Measurements from ENCODE around the gene SORCS1.

SORCS1 gene

GRCh38 chr10:106919871-106920282, 244.6 kb downstream of the SORCS1 start:
- Histone ChIP-seq H3K27me3 (ENCODE audit: control insufficient read depth in 5 of 5, insufficient read depth in 4 of 5, low read length in 5 of 5) (no peaks in the 10 kb centered on the region), H3K4me1 (ENCODE audit: control insufficient read depth in 5 of 5, insufficient read depth in 5 of 5, low read length in 5 of 5) (no peaks in the 10 kb centered on the region), H3K36me3 (ENCODE audit: control insufficient read depth in 5 of 5, insufficient read depth in 5 of 5, low read length in 5 of 5) (no peaks in the 10 kb centered on the region), H3K9ac (ENCODE audit: low read length in 5 of 5) (no peak overlapping the region), H3K9me3 (ENCODE audit: control insufficient read depth in 5 of 5, low read length in 5 of 5) (no peaks in the 10 kb centered on the region), H3K27ac (ENCODE audit: low read depth, low read length) (no peak overlapping the region), H3K4me3 (ENCODE audit: low read depth in 1 of 5, low read length in 5 of 5) (no peak overlapping the region)

GRCh38 chr10:106917452-106918055, 247.0 kb downstream of the SORCS1 start:
- Histone ChIP-seq H3K27me3 (ENCODE audit: control insufficient read depth in 5 of 5, insufficient read depth in 4 of 5, low read length in 5 of 5) (no peaks in the 10 kb centered on the region), H3K9me3 (ENCODE audit: control insufficient read depth in 5 of 5, low read length in 5 of 5) (no peaks in the 10 kb centered on the region), H3K27ac (ENCODE audit: low read depth, low read length) (no peak overlapping the region), H3K9ac (ENCODE audit: low read length in 5 of 5) (no peak overlapping the region), H3K4me3 (ENCODE audit: low read depth in 1 of 5, low read length in 5 of 5) (no peak overlapping the region), H3K4me1 (ENCODE audit: control insufficient read depth in 5 of 5, insufficient read depth in 5 of 5, low read length in 5 of 5) (no peaks in the 10 kb centered on the region), H3K36me3 (ENCODE audit: control insufficient read depth in 5 of 5, insufficient read depth in 5 of 5, low read length in 5 of 5) (no peaks in the 10 kb centered on the region)

GRCh38 chr10:106914016-106914415, 250.5 kb downstream of the SORCS1 start:
- Histone ChIP-seq H3K27me3 (ENCODE audit: control insufficient read depth in 5 of 5, insufficient read depth in 4 of 5, low read length in 5 of 5) (peaks cover 0 to 1% (median 0%) of the 10 kb centered on the region in 5 donors), H3K4me3 (ENCODE audit: low read depth in 1 of 5, low read length in 5 of 5) (no peak overlapping the region), H3K36me3 (ENCODE audit: control insufficient read depth in 5 of 5, insufficient read depth in 5 of 5, low read length in 5 of 5) (no peaks in the 10 kb centered on the region), H3K9ac (ENCODE audit: low read length in 5 of 5) (no peak overlapping the region), H3K4me1 (ENCODE audit: control insufficient read depth in 5 of 5, insufficient read depth in 5 of 5, low read length in 5 of 5) (no peaks in the 10 kb centered on the region), H3K27ac (ENCODE audit: low read depth, low read length) (no peak overlapping the region), H3K9me3 (ENCODE audit: control insufficient read depth in 5 of 5, low read length in 5 of 5) (no peaks in the 10 kb centered on the region)

- no peaks in the 10 kb centered on the region for H3K36me3 ChIP-seq (ENCODE audit: control insufficient read depth in 5 of 5, insufficient read depth in 5 of 5, low read length in 5 of 5)
These were observed 251.2 kb downstream of the SORCS1 start for GRCh38 chr10:106913348-106913747.

GRCh38 chr10:106911096-106911495, 253.4 kb downstream of the SORCS1 start:
- Histone ChIP-seq H3K9ac (ENCODE audit: low read length in 5 of 5) (no peak overlapping the region), H3K36me3 (ENCODE audit: control insufficient read depth in 5 of 5, insufficient read depth in 5 of 5, low read length in 5 of 5) (no peaks in the 10 kb centered on the region), H3K4me3 (ENCODE audit: low read depth in 1 of 5, low read length in 5 of 5) (no peak overlapping the region), H3K9me3 (ENCODE audit: control insufficient read depth in 5 of 5, low read length in 5 of 5) (no peaks in the 10 kb centered on the region), H3K27me3 (ENCODE audit: control insufficient read depth in 5 of 5, insufficient read depth in 4 of 5, low read length in 5 of 5) (peaks cover 0 to 5% (median 0%) of the 10 kb centered on the region in 5 donors), H3K27ac (ENCODE audit: low read depth, low read length) (no peak overlapping the region), H3K4me1 (ENCODE audit: control insufficient read depth in 5 of 5, insufficient read depth in 5 of 5, low read length in 5 of 5) (no peaks in the 10 kb centered on the region)

More at GRCh38 chr10:106913348-106913747, 251.2 kb downstream of the SORCS1 start:
- H3K4me1 ChIP-seq (ENCODE audit: control insufficient read depth in 5 of 5, insufficient read depth in 5 of 5, low read length in 5 of 5): no peaks in the 10 kb centered on the region
- no peaks in the 10 kb centered on the region for H3K9me3 ChIP-seq (ENCODE audit: control insufficient read depth in 5 of 5, low read length in 5 of 5)
- no peak overlapping the region for H3K9ac ChIP-seq (ENCODE audit: low read length in 5 of 5)
- peaks cover 0 to 3% (median 0%) of the 10 kb centered on the region in 5 donors for H3K27me3 ChIP-seq (ENCODE audit: control insufficient read depth in 5 of 5, insufficient read depth in 4 of 5, low read length in 5 of 5)
- H3K4me3 ChIP-seq (ENCODE audit: low read depth in 1 of 5, low read length in 5 of 5): no peak overlapping the region
- H3K27ac ChIP-seq (ENCODE audit: low read depth, low read length): no peak overlapping the region

- Histone ChIP-seq H3K27ac (ENCODE audit: low read depth, low read length) (no peak overlapping the region), H3K36me3 (ENCODE audit: control insufficient read depth in 5 of 5, insufficient read depth in 5 of 5, low read length in 5 of 5) (no peaks in the 10 kb centered on the region), H3K4me1 (ENCODE audit: control insufficient read depth in 5 of 5, insufficient read depth in 5 of 5, low read length in 5 of 5) (no peaks in the 10 kb centered on the region), H3K9me3 (ENCODE audit: control insufficient read depth in 5 of 5, low read length in 5 of 5) (no peaks in the 10 kb centered on the region), H3K4me3 (ENCODE audit: low read depth in 1 of 5, low read length in 5 of 5) (no peak overlapping the region), H3K9ac (ENCODE audit: low read length in 5 of 5) (no peak overlapping the region), H3K27me3 (ENCODE audit: control insufficient read depth in 5 of 5, insufficient read depth in 4 of 5, low read length in 5 of 5) (peaks cover 0 to 5% (median 0%) of the 10 kb centered on the region in 5 donors)
These were observed 253.8 kb downstream of the SORCS1 start for GRCh38 chr10:106910666-106911065.

- H3K27ac ChIP-seq (ENCODE audit: low read depth, low read length): no peak overlapping the region
- H3K4me3 ChIP-seq (ENCODE audit: low read depth in 1 of 5, low read length in 5 of 5): no peak overlapping the region
- H3K36me3 ChIP-seq (ENCODE audit: control insufficient read depth in 5 of 5, insufficient read depth in 5 of 5, low read length in 5 of 5): no peaks in the 10 kb centered on the region
- H3K9me3 ChIP-seq (ENCODE audit: control insufficient read depth in 5 of 5, low read length in 5 of 5): no peaks in the 10 kb centered on the region
- H3K4me1 ChIP-seq (ENCODE audit: control insufficient read depth in 5 of 5, insufficient read depth in 5 of 5, low read length in 5 of 5): no peaks in the 10 kb centered on the region
- peaks cover 0 to 5% (median 0%) of the 10 kb centered on the region in 5 donors for H3K27me3 ChIP-seq (ENCODE audit: control insufficient read depth in 5 of 5, insufficient read depth in 4 of 5, low read length in 5 of 5)
- H3K9ac ChIP-seq (ENCODE audit: low read length in 5 of 5): no peak overlapping the region
These were observed 256.3 kb downstream of the SORCS1 start for GRCh38 chr10:106908225-106908624.

GRCh38 chr10:106904209-106904608, 260.3 kb downstream of the SORCS1 start:
- H3K9ac ChIP-seq (ENCODE audit: low read length in 5 of 5): no peak overlapping the region
- peaks cover 0 to 5% (median 0%) of the 10 kb centered on the region in 5 donors for H3K27me3 ChIP-seq (ENCODE audit: control insufficient read depth in 5 of 5, insufficient read depth in 4 of 5, low read length in 5 of 5)
- H3K9me3 ChIP-seq (ENCODE audit: control insufficient read depth in 5 of 5, low read length in 5 of 5): no peaks in the 10 kb centered on the region
- no peaks in the 10 kb centered on the region for H3K36me3 ChIP-seq (ENCODE audit: control insufficient read depth in 5 of 5, insufficient read depth in 5 of 5, low read length in 5 of 5)
- no peak overlapping the region for H3K27ac ChIP-seq (ENCODE audit: low read depth, low read length)
- no peak overlapping the region for H3K4me3 ChIP-seq (ENCODE audit: low read depth in 1 of 5, low read length in 5 of 5)
- no peaks in the 10 kb centered on the region for H3K4me1 ChIP-seq (ENCODE audit: control insufficient read depth in 5 of 5, insufficient read depth in 5 of 5, low read length in 5 of 5)

GRCh38 chr10:106903180-106903579, 261.3 kb downstream of the SORCS1 start:
- H3K9me3 ChIP-seq (ENCODE audit: control insufficient read depth in 5 of 5, low read length in 5 of 5): no peaks in the 10 kb centered on the region
- no peaks in the 10 kb centered on the region for H3K4me1 ChIP-seq (ENCODE audit: control insufficient read depth in 5 of 5, insufficient read depth in 5 of 5, low read length in 5 of 5)
- H3K27ac ChIP-seq (ENCODE audit: low read depth, low read length): no peak overlapping the region
- no peaks in the 10 kb centered on the region for H3K36me3 ChIP-seq (ENCODE audit: control insufficient read depth in 5 of 5, insufficient read depth in 5 of 5, low read length in 5 of 5)
- no peak overlapping the region for H3K4me3 ChIP-seq (ENCODE audit: low read depth in 1 of 5, low read length in 5 of 5)
- H3K9ac ChIP-seq (ENCODE audit: low read length in 5 of 5): no peak overlapping the region
- no peaks in the 10 kb centered on the region for H3K27me3 ChIP-seq (ENCODE audit: control insufficient read depth in 5 of 5, insufficient read depth in 4 of 5, low read length in 5 of 5)

GRCh38 chr10:106900016-106900652, 264.4 kb downstream of the SORCS1 start:
- H3K9me3 ChIP-seq (ENCODE audit: control insufficient read depth in 5 of 5, low read length in 5 of 5): no peaks in the 10 kb centered on the region
- no peaks in the 10 kb centered on the region for H3K27me3 ChIP-seq (ENCODE audit: control insufficient read depth in 5 of 5, insufficient read depth in 4 of 5, low read length in 5 of 5)
- no peaks in the 10 kb centered on the region for H3K36me3 ChIP-seq (ENCODE audit: control insufficient read depth in 5 of 5, insufficient read depth in 5 of 5, low read length in 5 of 5)
- H3K4me1 ChIP-seq (ENCODE audit: control insufficient read depth in 5 of 5, insufficient read depth in 5 of 5, low read length in 5 of 5): no peaks in the 10 kb centered on the region
- H3K27ac ChIP-seq (ENCODE audit: low read depth, low read length): no peak overlapping the region
- no peak overlapping the region for H3K9ac ChIP-seq (ENCODE audit: low read length in 5 of 5)
- H3K4me3 ChIP-seq (ENCODE audit: low read depth in 1 of 5, low read length in 5 of 5): no peak overlapping the region
